K562 (cell line): ENCODE measurements around the gene HOXB5. TPM values are rescaled to one million over a fixed set of nuclear protein-coding genes. Genes with fewer than 3 reads are reported as not detected.
A peak's percentile ranks its signal among the peaks of the same experiment; 100 is the strongest.

Experiments used
- CBX3 ChIP-seq, 2 experiments: IDR thresholded peaks; 1 replicate in 1 of 2; 2 replicates in 1 of 2; pipeline ENCODE4 v1.6.1; 2012; ENCODE audit warnings: inconsistent platforms in 2 of 2, low read length in 2 of 2, borderline replicate concordance in 1 of 2, control low read depth in 1 of 2
- CREM ChIP-seq: IDR thresholded peaks from 2 replicates; pipeline ENCODE4 v1.6.1; 2014; ENCODE audit warnings: antibody characterized with exemption, low read depth
- EP400 ChIP-seq: fragments of 450-650 bp; IDR thresholded peaks from 2 replicates; pipeline ENCODE4 v1.6.1; 2017; ENCODE audit warnings: antibody characterized with exemption, mild to moderate bottlenecking, moderate library complexity
- GABPB1 ChIP-seq: sonication (generic); formaldehyde crosslinking; IDR thresholded peaks from 2 replicates; pipeline ENCODE4 v1.8.0; 2022; ENCODE audit warnings: mild to moderate bottlenecking, missing genetic modification reagents
- HNRNPH1 ChIP-seq: fragments of 200-400 bp; formaldehyde crosslinking; optimal IDR thresholded peaks from 2 replicates; pipeline ENCODE3; 2017; ENCODE audit warnings: low read depth, mild to moderate bottlenecking, low read length, moderate library complexity
- KLF10 ChIP-seq: fragments of 250-450 bp; sonication (Bioruptor Pico); IDR thresholded peaks from 2 replicates; pipeline ENCODE4 v1.6.1; 2021; ENCODE audit warnings: matching md5 sums
- KLF13 ChIP-seq: fragments of 450-650 bp; IDR thresholded peaks from 2 replicates; pipeline ENCODE4 v1.6.1; 2016; ENCODE audit warnings: missing genetic modification characterization, low read depth, mild to moderate bottlenecking, missing compliant biosample characterization, moderate library complexity, borderline replicate concordance
- KLF16 ChIP-seq: IDR thresholded peaks from 2 replicates; pipeline ENCODE4 v1.6.1; 2016; ENCODE audit warnings: antibody characterized with exemption
- MTA3 ChIP-seq: fragments of 450-650 bp; formaldehyde crosslinking; IDR thresholded peaks from 2 replicates; pipeline ENCODE4 v1.6.1; 2017; ENCODE audit warnings: mild to moderate bottlenecking, borderline replicate concordance
- NFE2L1 ChIP-seq: fragments of 450-650 bp; IDR thresholded peaks from 2 replicates; pipeline ENCODE4 v1.6.1; 2016; ENCODE audit warnings: missing genetic modification characterization, low read depth, mild to moderate bottlenecking, missing compliant biosample characterization, moderate library complexity, borderline replicate concordance
- SMARCA5 ChIP-seq: fragments of 450-650 bp; IDR thresholded peaks from 2 replicates; pipeline ENCODE4 v1.6.1; 2016
- SRSF9 ChIP-seq: fragments of 200-400 bp; formaldehyde crosslinking; IDR thresholded peaks from 2 replicates; pipeline ENCODE4 v1.6.1; 2017; ENCODE audit warnings: low read depth, low read length, borderline replicate concordance
- XRCC4 ChIP-seq: IDR thresholded peaks from one replicate; pipeline ENCODE4 v1.6.1; 2011; ENCODE audit not compliant: insufficient read depth, insufficient read length; ENCODE audit errors: extremely low read depth
- ZBTB7A ChIP-seq: IDR thresholded peaks from 2 replicates; pipeline ENCODE4 v1.6.1; 2011; ENCODE audit warnings: low read depth, mild to moderate bottlenecking, low read length, moderate library complexity, borderline replicate concordance; ENCODE audit not compliant: control insufficient read depth
- ZNF24 ChIP-seq: fragments of 450-650 bp; IDR thresholded peaks from 2 replicates; pipeline ENCODE4 v1.6.1; 2016
- polyA plus RNA-seq, 8 experiments: library from polyadenylated mRNA; depleted of rRNA in 4 of 8; stranded (reverse) in 5 of 8; unstranded in 3 of 8; fragments of >200 nt; fragmentation: Nextera tagmentation in 2 of 8; fragmentation: Illumina TruSeq in 1 of 8; extraction: Ambion mirVana in 2 of 8; extraction: Trizol in 1 of 8; gene quantifications; 2 replicates each; pipeline versions ENCODE4 v1.2.1 to v1.2.3, GENCODE V29; 2011 to 2014; ENCODE audit warnings: inconsistent platforms in 1 of 8, missing spikeins in 1 of 8
- total RNA-seq, 7 experiments: library from RNA; depleted of rRNA in 6 of 7; stranded (reverse); fragments of >200 nt in 6 of 7; fragmentation: Illumina TruSeq in 2 of 7; extraction: Trizol in 2 of 7; gene quantifications; 2 replicates each; pipeline versions ENCODE4 v1.2.1 to v1.2.3, GENCODE V29; 2011 to 2021; ENCODE audit warnings: low replicate concordance in 1 of 7
- TF ChIP-seq, protein P1 (sequence below): fragments of 250-450 bp; sonication (Bioruptor Pico); IDR thresholded peaks from 2 replicates; pipeline ENCODE4 v1.5.0; 2021; ENCODE audit warnings: mild to moderate bottlenecking, moderate library complexity
- TF ChIP-seq, protein P2 (sequence below): IDR thresholded peaks from 2 replicates; pipeline ENCODE4 v1.6.1; 2011; ENCODE audit warnings: borderline replicate concordance, low read depth, mild to moderate bottlenecking, moderate library complexity, low read length; ENCODE audit not compliant: insufficient read depth, poor library complexity, severe bottlenecking
- TF ChIP-seq, protein P3 (sequence below): fragments of 250-450 bp; sonication (Bioruptor Pico); IDR thresholded peaks from 2 replicates; pipeline ENCODE4 v1.4.0; 2020; ENCODE audit warnings: mild to moderate bottlenecking
- TF ChIP-seq, protein P4 (sequence below): fragments of 450-650 bp; formaldehyde crosslinking; IDR thresholded peaks from 2 replicates; pipeline ENCODE4 v1.4.0; 2022; ENCODE audit warnings: mild to moderate bottlenecking, moderate library complexity

HOXB5 gene
- total and polyA plus RNA-seq, 9 of the 15 experiments (the other 6 are each of a cell fraction or from before 2014, with no cell fraction given), result 0.24 to 2.7 (median 0.65) TPM

DNA sequence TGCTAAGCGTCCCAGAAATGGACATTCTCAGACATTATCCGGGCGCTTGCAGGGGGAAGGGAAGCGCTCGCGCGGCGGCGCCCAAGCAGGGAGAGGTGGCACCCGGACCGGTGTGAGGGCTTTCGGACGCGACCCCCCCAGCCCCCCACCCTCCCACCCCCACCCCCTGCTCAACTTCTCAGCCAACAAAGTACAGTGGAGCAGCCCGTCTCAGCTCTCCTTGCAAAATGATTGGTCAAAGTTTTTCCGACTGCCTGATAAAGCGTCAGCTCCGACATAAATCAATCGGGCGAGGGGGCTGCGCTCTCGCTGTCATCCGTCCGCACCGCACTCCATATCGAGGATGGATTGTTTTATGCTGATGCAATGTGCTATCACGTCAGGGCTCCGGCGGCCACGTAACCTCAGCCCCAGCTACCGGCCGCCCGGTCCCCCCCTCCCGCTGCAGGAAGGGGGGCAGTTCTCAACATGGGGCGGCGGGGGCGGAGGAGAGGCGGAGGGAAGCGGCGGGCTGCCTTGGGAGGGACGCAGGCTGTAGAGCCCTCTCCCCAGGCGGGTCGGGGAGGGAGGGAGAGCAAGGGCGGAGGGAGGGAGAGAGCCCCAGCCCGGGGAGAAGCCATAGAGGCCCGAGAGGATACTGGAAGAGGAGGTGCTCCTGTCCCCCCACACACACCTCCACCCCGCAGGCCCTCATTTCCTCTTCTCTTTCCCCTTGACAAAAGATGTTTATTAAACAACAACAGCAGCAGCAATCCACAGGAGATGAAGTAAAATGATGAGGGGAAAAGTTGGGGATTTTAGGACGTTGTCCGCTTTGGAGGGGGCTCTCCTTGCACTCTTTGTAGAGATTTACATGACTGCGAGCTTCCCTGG is 32.9 kb upstream of the HOXB5 start, which contains the start of gene HOXB9 (continued):
- TF ChIP-seq, protein P1, sequence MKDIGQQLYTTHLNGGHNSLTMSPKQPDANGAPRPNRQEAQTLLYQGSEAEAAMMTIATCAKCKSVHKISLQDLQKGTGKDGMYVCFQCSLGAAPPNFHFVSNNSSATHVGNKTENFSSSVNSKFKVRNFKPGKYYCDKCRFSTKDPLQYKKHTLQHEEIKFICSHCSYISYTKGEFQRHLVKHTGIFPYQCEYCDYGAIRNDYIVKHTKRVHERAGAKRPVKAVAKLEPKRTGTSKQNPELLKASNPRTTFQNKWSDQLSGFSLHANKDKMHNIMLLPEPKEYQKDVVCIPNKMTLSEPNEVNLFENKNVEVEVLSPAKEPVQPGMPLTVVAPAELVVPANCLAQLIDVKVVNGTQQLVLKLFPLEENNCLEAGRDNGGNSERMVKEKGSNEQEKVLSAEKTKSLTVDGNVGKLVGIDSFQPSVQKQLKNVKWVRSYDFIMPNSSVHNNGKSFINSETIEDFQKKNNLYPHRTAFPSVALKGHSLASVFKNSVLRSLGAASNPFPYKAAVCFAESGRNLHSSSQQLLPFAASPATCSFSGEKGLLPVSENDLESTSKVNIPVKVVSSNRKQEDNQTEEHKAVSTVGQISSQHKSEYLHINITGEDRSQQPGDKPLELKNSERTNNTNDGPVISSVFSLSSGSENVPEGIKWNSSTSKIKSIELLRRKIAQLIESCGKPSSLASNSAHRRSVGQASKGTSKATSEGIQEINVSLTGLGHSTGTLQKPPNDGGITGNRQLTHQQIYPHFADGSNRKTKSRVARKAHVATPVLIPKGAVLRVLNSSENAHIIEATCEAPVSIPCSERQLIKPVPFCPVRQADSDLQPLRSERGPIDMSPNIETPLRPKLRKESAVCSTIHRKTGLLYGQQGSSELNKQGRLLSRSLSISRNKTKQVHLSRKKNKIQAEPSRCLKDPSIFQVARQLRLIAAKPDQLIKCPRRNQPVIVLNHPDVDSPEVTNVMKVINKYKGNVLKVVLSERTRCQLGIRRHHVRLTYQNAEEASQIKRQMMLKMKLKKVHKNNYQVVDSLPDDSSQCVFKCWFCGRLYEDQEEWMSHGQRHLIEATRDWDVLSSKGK (CRISPR knock-in tag), result no peak
- TF ChIP-seq, protein P2, sequence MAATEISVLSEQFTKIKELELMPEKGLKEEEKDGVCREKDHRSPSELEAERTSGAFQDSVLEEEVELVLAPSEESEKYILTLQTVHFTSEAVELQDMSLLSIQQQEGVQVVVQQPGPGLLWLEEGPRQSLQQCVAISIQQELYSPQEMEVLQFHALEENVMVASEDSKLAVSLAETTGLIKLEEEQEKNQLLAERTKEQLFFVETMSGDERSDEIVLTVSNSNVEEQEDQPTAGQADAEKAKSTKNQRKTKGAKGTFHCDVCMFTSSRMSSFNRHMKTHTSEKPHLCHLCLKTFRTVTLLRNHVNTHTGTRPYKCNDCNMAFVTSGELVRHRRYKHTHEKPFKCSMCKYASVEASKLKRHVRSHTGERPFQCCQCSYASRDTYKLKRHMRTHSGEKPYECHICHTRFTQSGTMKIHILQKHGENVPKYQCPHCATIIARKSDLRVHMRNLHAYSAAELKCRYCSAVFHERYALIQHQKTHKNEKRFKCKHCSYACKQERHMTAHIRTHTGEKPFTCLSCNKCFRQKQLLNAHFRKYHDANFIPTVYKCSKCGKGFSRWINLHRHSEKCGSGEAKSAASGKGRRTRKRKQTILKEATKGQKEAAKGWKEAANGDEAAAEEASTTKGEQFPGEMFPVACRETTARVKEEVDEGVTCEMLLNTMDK, result no peak
- TF ChIP-seq HNRNPH1 (no peak), MTA3 (peak; percentile 93), EP400 (peak; percentile 96), GABPB1 (CRISPR knock-in tag) (peak; percentile 72; the same call in 1 of the 2 replicates), KLF16 (peak; percentile 79), SRSF9 (no peak), NFE2L1 (tag) (no peak), ZBTB7A (peak; percentile 93), SMARCA5 (0 out of 2 replicates have a peak, but pooled peaks have one; percentile 47), ZNF24 (no peak), KLF10 (CRISPR knock-in tag) (no peak), CREM (peak; percentile 97), XRCC4 (no peak), CBX3 (IDR thresholded peaks at IDR 0.05; ENCODE audit: borderline replicate concordance in 1 of 2, low read length in 2 of 2) (peak in 1 of 2 experiments; percentile 42; a peak in 1 of 3 replicates), KLF13 (tag) (no peak; the same call in 1 of the 2 replicates)
- TF ChIP-seq, protein P3, sequence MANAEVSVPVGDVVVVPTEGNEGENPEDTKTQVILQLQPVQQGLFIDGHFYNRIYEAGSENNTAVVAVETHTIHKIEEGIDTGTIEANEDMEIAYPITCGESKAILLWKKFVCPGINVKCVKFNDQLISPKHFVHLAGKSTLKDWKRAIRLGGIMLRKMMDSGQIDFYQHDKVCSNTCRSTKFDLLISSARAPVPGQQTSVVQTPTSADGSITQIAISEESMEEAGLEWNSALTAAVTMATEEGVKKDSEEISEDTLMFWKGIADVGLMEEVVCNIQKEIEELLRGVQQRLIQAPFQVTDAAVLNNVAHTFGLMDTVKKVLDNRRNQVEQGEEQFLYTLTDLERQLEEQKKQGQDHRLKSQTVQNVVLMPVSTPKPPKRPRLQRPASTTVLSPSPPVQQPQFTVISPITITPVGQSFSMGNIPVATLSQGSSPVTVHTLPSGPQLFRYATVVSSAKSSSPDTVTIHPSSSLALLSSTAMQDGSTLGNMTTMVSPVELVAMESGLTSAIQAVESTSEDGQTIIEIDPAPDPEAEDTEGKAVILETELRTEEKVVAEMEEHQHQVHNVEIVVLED (CRISPR knock-in tag), result no peak; the same call in 1 of the 2 replicates
- TF ChIP-seq, protein P4, sequence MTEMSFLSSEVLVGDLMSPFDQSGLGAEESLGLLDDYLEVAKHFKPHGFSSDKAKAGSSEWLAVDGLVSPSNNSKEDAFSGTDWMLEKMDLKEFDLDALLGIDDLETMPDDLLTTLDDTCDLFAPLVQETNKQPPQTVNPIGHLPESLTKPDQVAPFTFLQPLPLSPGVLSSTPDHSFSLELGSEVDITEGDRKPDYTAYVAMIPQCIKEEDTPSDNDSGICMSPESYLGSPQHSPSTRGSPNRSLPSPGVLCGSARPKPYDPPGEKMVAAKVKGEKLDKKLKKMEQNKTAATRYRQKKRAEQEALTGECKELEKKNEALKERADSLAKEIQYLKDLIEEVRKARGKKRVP (CRISPR knock-in tag), result peak; percentile 98
